ENCODE data around the gene MOCS1.
A peak's percentile ranks its signal among the peaks of the same experiment; 100 is the strongest.
"Not testable (repeated sequence)": the region's sequence is repeated elsewhere in the genome, so short reads cannot be mapped to it uniquely, and the experiment has no call there.

Gene MOCS1

DNA sequence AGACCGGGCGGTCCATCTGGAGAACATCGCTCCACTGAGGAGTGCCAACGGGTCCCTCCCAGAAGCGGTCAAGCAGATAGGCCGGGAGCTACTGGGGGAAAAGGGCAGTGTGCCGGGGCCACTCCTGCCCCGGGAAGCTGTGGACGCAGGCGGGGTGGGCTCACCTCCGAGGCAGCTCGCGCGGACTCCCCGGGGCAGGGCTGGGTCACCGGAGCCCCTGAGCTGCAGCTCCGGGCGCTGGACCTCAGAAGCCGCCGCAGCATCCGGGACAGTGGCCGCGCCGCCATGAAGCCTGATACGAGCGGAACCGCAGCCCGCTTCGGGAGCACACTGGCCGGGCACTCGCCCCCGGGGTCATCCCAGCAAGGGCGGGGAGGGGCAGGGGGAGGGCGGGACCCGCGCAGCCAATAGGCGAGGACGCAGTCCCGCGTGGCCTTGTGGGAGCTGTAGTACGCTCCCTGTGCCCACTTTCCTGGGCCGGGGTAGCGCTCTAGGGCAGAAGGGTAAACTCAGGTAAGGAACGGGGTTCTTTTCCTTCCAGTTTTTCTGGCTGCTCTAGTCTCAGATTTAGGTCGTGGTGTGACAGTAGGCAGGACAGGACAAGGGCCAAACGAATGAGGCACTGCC, at the start of gene MOCS1:
TSS of gene MOCS1 (minus strand) at position 332 of the 627 bp plus-strand sequence. CDS start at position 287, 45 bp downstream.
- DNase-seq: peak in 1 of 2 donors; percentile 4

DNA sequence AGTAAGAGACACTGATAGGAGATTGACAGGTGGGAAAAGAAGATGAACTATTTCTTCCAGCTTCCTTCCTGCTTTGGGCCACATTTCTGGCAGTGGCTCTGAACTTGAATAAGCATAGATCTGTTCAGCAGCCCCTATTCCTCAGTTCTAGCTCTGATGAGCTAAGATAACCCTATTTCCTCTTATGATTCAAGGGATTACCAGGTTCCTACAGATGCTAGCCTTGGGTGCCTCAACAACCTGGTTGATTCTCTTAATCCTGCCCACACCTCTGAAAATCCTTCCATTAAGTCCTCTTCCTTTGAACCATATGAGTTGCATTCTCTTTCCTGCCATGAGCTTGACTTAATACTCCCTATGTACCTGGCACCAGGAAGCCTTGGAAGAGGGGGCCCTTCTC, 49.8 kb upstream of the MOCS1 start:
- DNase-seq: no peak

DNA sequence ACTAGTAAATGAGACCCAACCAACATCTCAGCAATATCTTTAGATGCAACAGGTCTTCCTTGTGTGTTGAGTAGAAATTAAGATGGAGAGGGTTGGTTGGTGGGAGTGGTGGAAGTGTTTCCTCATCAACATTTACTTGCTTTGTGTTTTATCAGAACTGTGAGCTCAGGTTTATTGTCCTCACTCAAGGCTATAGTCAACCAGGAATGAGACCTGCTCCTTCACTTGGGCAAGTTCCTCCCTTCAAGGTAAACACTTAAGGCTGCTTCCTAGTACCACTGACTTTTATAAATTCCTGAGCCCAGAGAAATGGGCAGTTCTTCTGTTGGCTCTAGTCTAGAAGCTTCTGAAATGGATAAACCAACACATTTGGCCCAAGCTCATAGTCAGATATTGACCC, 48.9 kb upstream of the MOCS1 start:
- DNase-seq: no peak

DNA sequence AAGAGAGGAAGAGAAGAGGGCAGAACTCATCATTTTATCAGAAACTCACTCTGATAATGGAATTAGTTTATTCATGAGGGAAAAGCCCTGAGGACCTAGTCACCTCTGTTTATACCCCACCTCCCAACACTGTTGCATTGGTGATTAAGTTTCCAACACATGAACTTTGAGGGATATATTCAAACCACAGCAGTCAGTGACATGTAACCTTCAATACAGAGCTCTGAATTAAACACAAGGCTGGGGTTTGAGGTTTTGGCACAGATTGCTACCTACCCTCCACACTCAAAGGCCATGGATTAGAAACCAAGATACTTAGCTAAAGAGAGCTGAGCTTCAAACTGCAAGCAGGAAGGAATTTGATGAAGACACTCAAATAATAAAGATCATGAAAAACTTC, 48.5 kb upstream of the MOCS1 start:
- DNase-seq: no peak

DNA sequence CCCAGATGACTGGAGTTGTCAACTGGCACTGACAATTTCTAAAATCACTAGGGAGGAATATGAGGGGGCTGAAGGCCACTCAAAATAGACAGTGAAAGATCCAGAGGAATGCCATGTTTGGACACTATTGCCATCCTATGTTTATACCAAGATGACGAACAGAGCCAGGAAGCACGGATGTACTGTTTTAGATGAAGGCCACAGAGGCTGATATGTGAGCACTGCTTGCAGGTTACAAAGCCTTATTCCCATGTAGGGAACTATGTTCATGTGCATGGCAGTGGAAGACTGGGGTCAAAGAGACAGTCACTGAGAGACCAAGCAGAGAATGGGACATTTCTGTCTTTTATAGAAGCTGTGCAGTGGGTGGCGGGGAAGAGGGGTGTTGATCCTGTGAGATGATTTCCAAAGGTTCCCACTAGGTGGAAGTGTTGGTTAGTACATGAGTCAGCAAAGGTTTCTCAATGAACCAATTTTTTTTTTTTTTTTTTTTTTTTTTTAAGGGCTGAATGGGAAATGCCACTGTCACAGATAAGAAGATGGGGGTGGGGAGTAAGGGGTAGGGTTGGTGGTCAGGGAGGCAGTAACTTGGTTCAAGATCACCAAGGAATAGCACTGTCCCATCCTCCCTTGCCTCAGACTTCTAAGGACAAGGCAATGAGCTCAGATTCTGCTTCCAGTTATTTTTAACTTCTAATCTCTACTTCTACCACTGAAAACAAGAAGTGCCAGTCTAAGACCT, 46.7 kb upstream of the MOCS1 start:
- peak; percentile 7 to 34 for DNase-seq

DNA sequence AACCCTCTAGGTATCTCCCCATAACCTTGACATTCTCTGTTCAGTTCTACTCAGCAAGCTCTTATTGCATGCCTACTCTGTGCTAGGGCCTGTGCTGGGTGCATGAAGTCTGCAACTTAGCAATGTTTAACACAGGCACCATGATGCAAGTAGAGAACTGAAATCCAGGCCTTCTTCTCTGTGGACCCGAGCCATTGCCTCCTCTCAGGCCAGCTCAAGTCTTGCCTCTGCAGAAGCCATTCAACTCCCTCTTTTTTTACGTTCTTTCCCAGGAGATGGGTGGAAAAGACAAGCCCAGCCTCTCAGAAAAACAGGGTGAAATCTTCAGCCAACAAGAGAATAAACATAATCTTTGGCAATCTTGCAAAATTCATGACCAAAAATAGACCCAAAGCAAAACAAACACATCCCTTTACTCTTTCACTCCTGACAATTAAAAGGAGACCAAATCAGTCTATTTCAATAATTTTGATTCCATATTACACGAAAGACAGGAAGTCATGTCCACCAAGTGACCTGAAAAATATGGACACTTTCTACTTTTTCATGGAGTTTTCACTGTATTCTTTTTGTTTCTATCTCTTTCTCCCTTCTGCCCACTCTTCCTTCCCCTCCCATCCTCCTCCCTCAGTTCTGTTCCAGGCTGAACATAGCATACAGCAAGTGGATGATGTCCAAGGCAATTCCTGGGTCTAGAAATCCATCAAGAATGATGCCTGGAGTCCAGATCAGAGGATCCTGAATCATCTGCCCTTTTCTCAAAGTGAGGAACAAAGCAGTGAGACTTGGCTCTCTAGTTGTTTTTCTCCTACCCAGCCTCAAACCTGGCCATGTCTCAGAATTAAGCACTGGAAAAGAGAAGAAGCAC, 45.4 kb upstream of the MOCS1 start:
- DNase-seq: no peak

DNA sequence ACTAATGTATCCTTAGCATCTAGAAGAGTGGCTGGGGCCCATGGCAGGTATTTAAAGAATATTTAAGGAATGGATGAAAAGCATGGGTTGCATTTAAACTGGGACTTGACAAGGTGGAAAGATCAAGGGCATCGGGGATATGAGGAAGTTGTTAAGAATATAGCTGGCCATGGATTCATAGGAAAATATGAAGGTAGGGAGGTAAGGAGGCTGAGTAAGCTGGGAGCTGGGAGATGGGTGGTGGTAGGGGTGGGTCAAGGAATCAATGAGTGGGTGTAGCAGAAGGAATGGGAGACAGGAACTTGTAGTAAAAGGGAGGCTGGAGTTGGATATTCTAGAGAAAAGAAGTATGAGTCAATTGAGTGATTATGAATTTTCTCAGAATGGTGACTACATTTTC, 44.0 kb upstream of the MOCS1 start:
- no peak for DNase-seq

DNA sequence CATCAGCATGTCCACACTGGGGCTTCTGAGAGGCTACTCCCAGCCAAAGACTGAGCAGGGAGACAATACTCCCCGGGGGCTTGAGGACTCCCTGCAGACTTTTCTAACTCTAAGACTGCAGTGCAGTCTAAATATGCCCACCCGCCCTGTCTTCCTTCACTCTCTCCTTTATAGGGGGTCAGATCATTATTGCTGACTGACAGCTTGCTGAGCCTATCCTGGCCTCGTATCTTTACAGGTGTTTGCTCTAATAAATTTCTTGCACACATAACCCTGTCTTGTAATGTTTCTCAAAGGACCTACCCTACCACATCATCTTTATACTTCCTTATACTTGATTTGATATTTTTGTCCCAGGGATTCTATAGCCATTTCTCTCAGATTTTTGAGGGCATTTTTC, 39.4 kb upstream of the MOCS1 start:
- DNase-seq: no peak

DNA sequence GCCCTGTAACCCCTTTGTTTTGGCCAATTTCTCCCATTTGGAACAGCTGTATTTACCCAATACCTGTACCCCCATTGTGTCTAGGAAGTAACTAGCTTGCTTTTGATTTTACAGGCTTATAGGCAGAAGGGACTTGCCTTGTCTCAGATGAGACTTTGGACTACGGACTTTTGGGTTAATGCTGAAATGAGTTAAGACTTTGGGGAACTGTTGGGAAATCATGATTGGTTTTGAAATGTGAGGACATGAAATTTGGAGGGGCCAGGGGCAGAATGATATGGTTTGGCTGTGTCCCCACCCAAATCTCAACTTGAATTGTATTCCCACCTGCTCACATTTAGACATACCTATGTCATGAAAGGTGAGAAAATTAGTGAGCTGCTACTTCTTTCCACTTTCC, 38.5 kb upstream of the MOCS1 start:
- not testable (repeated sequence) for DNase-seq

DNA sequence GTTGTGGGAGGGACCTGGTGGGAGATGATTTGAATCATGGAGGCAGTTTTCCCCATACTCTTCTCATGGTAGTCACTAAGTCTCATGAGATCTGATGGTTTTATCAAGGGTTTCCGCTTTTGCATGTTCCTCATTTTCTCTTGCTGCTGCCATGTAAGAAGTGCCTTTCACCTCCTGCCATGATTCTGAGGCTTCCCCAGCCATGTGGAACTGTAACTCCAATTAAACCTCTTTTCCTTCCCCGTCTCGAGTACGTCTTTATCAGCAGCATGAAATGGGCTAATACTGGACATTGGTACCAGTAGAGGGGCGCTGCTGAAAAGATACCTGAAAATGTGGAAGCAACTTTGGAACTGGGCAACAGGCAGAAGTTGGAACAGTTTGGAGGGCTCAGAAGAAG, 36.9 kb upstream of the MOCS1 start:
- not testable (repeated sequence) for DNase-seq

DNA sequence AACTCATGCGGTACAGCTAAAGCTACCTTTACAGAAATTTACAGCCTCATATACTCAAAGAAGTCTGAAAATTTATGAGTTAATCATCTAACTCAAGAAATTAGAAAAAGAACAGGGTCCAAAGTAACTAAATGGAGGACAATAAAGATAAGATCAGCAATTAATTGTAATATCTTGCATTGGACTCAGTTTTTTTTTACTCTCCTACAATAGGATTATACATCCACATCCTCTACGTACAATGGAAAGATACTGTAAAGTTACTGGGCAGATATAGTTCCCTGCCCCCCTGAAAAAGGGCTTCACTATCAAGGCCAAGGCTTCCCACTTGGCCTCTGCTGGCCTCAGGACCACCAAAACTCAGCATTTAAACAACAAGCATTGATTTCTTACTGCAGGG, 31.5 kb upstream of the MOCS1 start:
- DNase-seq: no peak

DNA sequence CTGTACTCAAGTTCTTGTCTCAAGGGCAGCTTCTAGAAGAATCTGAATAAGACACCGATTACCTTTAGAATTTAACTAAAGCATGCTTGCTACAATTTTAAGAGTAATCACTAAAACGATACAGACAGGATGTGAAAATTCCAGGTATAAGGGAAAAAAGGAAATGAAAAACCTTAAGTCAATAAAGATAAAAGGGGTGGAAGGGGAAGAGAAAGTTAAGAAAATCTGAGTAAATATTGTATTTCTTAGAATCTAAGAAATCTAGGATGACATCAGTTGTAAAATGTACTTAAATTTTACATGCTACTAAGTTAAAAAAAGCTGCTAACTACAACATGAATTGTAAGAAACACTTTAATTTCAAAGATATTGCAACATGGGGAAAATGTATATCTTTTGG, 30.3 kb upstream of the MOCS1 start:
- DNase-seq: no peak

DNA sequence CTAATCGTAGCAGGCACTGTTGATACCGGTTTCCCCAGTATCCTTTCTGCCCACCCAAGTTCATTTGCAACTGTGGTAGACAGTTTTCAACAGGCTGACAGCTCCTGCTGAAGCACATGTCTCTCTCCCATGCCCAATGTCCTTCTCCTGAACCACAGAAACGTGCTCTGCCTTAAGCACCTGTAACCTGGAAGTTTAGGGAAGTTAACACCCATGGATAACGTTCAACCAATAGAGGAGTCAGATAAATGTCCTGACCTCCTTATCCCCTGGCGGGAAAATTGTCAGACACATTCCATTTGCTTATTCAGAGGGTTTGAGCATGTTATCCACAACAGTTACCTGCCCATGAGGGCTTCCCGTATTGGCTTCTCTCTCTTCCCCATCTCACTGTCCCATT, 29.8 kb upstream of the MOCS1 start:
- DNase-seq: no peak

DNA sequence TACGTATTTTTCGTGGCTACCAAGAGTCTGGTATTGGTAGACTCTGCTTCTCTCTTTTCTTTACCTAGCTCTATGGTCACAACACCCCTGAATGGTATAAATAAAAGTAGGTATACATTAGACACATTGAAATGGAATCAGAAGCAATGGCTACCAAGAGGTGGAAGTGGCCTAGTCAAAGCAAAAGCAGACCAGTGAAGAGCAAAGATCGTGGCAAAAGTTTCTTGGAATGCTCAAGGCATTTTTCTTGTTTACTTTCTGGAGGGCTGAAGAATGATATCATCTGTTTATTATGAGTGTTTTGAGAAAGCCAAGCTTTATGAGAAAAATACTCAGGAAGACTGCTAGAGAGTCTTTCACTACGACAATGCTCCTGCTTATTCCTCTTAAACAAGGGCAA, 28.6 kb upstream of the MOCS1 start:
- DNase-seq: no peak

DNA sequence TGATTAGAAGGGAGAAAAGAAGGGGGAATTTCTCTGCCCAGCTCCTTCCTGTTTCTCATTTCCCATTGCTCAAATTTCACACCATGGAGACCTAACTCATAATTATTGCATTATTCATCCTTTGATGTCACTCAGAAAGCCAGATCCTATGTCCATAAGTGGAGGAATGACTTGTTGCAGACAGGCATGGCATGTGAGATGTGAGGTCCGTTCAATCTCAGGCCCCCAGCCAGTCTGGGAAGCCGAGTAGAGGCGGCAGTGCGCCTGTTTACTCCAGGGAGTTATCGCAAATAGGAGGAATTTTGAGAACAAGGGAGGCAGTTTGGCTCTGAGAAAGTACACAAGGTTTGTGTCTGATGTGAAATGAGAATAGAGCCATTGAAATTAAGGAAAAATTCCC, 26.9 kb upstream of the MOCS1 start:
- no peak for DNase-seq

DNA sequence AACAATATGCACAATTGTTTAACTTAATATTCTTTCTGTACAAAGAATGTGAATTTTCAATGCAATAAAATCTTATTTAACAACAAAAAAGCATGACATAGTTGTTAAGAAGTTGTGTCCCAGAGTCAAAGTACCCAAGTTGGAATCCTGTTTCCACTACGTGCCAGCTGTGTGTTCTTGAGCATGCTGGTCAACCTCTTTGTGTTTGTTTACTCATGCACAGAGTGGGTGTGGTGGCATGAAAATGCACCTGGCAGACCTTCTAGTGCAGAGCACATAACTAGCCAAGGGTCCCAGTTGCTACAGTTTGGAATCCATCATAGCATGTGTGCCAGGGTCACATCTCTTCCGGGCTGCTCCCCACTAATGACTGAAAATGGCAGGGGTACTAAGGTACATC, 24.7 kb upstream of the MOCS1 start:
- no peak for DNase-seq

DNA sequence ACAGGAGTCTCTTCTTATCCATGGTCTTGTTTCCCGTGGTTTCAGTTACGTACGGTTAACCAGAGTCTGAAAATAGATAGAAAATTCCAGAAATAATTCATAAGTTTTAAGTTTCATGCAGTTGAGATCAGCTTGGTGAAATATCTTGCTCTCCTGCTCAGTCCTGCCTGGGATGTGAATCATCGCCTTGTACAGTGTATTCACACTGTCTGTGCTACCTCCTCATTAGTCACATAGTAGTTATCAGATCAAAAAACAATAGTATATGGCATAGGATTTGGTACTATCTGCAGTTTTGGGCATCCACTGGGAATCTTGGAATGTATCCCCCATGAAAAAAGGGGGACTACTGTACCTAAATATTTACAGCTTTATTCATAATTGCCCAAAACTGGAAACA, 22.7 kb upstream of the MOCS1 start:
- DNase-seq: no peak

DNA sequence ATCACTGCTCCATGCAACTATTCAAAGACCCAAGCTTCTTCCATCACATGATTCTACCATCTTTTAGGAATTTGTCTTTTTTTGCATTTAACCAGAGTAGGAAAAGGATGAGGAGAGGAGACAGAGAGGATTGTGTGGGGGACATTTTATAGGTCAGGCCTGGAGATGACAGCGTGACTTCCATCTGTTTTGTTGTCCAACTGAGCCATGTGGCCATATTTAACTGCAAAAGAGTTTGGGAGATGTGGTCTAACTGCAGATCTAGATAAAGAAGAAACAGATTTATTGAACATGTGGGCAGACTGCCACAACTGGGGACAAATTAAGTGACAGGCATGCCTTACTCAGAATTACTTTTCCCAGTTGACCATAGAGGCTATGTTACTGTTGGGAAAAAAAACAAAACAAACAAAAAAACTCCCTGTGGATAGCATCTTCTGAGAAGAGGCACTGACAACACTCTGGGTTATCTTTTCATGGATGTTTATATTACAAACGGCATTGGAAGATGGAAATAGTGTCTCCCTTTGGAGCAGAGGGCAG, 18.9 kb upstream of the MOCS1 start:
- no peak for DNase-seq

DNA sequence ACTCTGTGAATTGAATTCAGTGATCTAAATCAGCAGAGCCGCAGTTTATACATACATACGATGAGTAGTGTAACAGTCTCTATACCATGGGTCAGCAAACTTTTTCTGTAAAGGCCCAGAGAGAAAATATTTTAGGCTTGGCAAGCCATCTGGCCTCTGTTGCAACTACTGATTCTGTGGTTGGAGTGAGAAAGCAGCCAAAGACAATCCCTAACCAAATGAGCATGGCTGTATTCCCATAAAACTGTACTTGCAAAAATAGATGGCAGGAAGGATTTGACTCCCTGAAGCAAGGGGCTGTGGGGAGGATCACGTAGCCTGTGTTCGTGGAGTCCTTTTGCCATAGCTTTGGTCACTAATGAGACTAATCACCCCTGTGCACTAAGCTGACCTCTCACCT, 17.9 kb upstream of the MOCS1 start:
- DNase-seq: no peak

DNA sequence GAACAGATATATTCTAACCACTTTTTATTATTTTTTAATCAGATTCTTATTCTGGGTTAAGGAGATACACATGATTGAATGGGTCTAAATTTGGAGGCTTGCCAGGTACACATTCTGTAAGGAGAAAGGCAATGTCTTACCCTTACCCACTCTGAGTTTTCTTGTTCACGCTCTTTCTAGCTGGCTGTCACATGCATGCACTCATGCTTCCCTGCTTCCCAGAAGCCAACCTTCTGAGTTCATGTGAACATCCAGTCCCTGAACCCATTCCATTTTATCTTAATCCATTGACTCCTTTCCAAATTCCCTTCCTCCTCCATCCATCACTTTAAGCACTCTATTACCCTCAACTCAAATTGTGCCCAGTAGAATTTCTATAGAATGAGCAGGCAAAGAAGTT, 17.5 kb upstream of the MOCS1 start:
- no peak for DNase-seq

DNA sequence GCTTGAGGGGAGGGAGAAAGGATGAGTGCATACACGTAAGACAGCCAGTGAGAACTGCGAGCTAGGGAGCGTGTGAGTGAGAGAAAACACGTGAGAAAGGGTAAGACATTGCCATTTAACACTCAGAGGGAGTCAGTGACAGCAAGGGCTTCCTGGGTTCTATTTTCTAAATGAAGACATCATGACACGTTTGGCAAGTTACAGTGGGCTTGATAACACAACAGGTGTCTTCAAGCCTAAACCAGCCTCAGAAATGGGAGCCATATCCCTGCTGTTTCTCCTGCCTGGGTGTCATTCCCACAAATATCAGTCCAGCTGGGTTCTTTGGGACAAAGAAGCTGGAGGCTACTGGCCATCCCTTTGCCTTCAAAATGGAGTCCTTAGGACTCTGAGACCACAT, 16.9 kb upstream of the MOCS1 start:
- no peak for DNase-seq

DNA sequence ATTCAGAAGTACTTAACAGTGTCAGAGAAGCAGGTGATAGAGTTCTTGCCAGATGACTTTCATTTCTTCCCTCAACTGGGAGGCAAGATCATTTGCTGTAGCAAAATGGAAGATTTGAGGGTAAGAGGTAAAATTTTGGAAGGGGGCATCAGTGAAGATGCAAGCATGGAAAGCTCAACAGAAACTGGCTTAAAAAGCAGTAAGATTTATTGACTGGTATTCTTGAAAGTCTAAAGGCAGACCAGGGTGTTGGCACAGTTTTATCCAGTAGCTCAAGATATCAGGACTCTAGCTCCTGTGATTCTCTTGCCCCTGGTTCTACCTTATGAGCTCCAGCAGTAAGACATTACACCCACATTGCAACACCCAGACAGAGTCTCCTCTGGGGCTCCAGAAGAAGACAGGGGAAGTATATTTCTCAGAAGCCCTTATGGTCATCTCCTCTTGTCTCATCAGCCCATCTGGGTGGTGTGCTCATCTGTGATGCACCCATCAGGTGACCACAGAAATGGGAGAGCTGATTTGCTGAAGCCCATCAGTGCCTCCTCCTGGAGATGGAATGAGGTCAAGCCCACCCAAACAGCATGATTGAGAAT, 16.0 kb upstream of the MOCS1 start:
- DNase-seq: no peak

DNA sequence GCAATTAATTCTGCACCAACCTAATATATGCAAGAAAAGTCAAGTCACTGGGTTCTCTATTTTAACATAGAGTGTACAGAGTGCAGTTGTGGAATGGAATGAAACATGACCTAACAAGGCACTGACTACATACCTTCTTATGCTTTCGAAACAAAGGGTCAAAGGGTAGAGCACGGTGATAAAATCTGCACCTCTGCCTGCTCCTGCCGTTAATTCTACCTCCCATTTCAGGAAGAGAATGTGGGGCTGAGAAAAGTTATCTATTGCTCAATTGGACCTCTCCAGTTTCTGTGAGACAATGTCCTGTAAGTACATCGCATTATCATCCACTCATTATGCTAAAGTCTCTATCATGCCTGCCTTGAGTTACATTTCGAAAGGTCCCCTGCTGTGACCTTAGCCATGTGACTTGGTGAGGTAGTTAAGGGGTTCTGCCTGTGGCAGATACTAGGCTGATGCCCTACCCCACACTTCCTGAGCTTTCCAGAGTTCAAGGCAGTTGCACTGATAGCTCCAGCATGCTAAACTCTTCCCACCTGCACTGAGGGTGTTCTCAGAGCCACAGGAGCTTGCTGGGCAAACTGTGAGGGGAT, 14.0 kb upstream of the MOCS1 start:
- no peak for DNase-seq
